GM19035 (cell line): ENCODE data around the gene SPATS2.

ENCODE experiments used
- ATAC-seq: cut with Tn5 transposase; IDR thresholded peaks from one replicate; pipeline ENCODE4 v1.9.1; 2021; ENCODE audit not compliant: unreplicated experiment

Gene SPATS2

DNA sequence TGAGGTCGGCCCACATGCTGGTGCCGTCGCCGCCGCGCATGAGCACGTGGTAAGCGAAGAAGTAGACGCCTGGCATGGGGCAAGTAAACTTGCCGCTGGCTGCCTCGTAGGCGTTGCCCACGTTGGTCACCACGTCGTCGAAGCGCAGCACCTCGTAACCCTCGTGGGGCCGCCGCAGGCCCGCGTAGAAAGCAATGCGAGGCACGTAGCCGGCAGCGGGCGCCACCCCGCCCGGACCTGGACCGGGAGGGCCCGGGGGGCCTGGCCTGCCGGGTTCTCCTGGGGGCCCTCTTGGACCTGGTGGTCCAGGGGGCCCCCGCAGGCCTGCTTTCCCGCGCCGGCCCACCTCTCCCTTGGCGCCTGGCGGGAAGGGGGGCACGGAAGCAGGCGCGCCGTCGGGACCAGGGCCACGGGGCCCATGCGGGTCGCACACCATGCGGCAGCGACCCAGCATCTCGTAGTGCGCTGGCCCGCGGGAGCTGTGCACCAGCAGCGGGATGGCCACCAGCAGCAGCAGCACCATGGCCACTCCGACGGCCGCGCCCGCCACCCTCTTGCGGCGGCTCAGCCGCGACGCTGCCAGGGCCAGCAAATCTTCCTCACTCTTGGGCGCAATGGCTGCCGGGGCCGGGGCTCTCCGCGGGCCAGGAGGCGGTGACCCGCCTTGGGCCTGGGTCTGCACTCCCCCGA lies 31.2 kb upstream of the SPATS2 start:
- ATAC-seq, result no peak

GRCh38 chr12:49336645-49337584 lies 30.3 kb upstream of the SPATS2 start, which contains the start of gene C1QL4:
TSS of gene C1QL4 (minus strand) at chr12:49337188. CDS start at chr12:49336477, 711 bp downstream.
- ATAC-seq, result no peak

GRCh38 chr12:49338830-49339463 lies 28.3 kb upstream of the SPATS2 start:
- ATAC-seq, result no peak

DNA sequence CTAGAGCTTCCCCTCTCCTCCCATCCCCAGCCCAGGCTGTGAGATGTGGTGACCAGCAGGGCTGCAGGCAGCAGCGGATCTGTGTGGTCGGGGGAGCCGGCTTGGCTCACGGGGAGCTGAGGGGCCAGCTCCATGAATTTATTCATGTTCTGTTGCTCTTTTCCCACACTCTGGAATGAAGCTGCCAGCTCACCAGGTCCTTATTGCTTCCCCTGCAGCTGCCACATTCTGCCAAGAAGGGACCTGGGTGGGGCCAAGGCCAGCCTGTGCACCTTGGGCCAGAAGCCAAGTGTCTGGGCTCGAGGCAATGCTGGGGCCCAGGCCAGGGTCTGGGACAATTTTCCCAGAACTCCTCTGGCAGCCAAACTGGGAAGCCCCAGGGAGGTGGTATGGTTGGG lies 27.8 kb upstream of the SPATS2 start:
- ATAC-seq, result no peak

DNA sequence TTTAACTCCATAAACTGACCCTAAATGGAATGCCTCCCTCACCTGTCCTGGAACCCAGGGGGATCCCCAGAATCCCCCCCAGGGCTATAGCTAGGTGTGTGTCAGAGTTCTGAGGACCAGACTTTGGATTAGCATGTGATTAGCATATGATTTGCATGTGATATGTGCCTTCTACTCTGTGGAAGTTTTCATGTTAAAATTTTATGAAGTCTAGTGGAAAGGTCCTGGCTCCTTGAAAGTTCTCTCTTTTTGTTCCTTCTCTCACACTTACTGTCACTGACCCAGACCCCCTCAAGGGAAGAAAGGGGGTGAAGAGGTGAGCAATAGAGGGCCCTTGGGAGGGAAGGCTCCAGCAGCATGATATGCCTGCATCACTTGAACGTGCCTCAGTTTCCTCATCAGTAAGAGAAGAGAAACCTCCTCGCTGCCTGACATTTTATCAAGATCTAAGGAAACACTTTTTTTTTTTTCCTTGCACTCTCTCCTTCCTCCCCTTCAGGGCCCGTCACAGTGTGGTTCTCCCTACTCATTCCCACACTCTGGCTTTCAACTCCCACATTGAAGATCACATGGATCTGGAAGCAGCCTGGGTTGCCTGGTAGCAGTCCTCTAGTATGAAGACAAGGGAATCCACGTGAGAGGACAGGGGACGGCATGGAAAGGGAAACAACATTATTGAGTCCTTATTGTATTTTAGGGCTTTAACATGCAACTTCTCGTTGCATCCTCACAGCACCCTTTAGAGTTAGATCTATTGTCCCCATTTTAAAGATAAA lies 27.0 kb upstream of the SPATS2 start:
- ATAC-seq, result no peak

GRCh38 chr12:49340971-49341776 lies 26.1 kb upstream of the SPATS2 start:
- ATAC-seq, result no peak

- ATAC-seq, result no peak
Observed at GRCh38 chr12:49341777-49342065, 25.5 kb upstream of the SPATS2 start.

- no peak for ATAC-seq
Observed at GRCh38 chr12:49342066-49342913, 25.0 kb upstream of the SPATS2 start.

DNA sequence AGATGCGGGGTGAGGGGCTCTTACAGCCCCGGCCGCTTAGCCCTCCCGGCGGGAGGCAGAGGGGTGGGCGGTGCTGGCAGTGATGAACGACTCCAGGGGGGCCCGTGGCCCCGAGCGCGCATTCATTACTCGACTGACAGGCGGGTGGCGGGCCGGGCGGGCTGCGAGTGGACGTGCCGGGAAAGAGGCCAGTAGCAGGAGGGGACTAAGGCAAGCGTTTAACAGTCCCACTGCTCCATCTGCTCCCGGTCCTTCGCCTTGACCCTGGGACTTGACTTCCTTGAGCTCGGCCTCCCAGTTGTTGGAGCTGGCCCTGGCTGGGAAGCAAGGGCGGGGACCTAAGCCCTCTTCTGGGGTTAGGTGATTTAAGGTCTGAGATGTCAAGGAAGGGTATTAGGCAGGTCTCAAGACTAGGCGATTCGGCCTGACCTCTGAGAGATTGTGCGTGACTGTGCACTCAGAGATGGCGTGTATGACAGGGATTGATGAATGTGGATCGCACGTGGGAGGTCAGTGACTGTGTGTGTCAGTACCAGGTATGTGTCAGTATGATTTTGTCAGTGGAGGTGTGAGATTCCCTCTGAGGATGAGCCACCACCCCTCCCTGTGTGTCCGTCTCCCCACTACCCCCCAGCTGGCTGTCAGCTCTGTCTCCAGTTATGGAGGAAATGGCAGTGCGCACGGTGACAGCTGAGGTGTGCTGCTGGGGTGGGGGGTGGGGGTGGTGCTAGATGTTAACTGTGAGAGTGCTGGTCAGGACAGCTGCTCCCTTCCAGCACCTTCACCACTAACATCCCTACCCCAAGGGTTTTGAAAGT lies 24.1 kb upstream of the SPATS2 start:
- no peak for ATAC-seq

- no peak for ATAC-seq
Observed at GRCh38 chr12:49344486-49345050, 22.7 kb upstream of the SPATS2 start.

DNA sequence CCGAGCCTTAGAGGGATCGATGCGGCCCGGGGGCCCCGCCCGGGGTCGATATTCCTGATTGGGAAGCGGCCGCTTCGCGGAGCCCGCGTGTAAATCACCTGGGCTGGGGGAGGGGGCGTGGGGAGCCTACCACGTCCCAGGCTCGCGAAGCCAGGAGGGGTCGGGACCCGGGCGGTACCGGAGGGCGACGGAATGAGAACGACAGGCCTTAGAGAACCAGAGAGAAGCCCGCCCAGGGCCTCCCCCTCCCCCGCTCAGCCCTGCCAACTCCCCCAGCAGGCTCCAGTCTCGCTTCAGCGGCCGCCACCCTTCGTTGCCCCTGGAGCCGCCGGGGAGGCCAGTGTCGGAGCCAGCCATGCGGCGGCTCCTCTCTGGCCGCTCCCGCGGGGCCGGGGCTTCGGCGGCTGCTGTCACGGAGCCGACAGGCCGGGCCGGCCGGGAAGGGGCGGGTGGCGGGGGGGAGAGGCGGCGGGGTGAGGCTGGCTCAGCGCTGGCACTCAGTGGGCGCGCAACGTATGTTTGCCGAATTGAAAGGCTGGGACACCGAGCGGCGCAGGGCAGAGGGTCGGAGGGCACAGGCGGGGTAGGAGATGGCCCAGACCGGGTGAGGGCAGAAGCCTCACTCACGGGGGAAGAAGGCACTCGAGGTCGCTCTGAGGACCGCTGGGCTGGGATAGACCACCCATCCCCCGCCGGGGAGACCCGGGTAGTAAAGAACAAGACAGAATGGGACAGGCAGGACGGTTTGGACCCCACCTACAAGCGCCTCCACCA lies 22.0 kb upstream of the SPATS2 start:
- no peak for ATAC-seq

- no peak for ATAC-seq
Observed at GRCh38 chr12:49345825-49346658, 21.2 kb upstream of the SPATS2 start.

DNA sequence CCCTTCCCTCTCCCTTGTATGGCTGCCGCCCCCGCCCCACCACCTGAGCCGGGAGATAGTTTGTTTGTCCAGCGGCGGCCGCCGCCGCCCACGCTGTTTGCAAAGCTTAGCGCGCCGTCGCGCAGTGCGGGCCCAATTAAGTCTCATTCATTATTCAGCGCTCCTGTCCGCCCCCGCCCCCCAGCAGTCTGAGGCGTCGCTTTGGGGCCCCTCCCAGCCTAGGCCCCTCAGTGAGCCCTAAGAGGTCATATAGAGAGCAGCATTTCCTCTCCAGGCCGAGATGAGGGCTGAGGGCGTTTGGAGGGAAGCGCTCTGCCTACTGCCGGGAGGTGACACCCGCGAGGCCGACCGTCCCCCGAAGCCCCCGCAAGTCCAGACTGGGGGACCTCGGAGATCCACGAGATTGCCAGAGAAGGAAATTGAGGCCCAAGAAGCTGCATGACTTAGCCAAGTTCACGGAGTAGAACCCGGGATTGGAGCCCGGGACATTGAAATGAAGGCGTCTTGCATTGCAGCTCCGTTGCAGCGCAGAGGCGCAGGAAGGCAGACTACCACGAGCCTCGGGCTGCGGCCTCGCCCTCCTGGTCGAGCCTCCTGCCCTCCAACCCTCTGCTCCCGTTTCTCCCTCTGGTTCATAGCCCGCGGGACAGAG lies 20.5 kb upstream of the SPATS2 start, which contains the start of gene DNAJC22:
TSS of gene DNAJC22 (plus strand) at position 230 of the 652 bp plus-strand sequence. CDS start 1,985 bp downstream, outside the sequence.
- no peak for ATAC-seq

DNA sequence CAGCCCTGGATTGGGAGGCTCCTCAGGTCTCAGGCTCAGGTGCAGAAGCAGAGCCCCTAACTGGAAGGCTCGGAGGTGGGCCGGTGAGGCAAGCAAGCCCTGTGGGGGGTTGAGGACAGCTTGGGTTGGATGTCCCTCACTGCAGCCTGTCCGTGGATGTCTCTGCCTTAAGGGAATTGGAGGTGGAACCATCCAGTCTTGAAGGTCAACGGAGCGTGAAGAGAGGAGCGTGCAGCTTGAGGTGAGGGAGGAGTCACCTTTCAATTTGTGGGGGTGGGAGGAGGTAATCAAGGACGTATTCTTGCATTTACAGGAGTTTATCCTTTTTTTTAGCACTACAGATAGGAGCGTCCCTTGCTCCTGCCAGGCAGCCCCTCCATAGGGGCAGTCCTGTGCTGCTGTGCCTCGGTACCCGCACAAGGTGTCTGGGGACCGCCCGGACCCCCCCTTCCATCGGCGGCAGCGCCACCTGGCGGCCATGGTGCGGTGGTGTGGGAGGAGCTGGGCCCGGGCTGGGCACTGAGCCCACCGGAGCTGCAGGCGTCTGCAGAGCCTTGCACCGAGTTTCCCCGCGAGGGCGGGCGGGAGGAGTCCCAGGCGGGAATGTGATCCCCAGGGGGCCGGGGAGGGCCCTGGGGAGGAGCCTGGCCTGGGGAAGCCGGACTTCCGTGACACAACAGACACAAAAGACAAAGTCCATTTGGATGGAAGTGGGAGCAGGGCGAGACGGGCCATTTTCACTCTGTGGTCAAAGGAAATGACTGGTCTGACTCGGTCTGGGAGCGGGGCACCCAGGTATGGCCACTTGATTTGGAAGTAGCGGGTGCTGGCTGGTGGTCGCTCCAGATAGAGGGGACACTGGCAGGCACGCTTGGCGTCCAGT lies 19.7 kb upstream of the SPATS2 start:
- no peak for ATAC-seq

- no peak for ATAC-seq
Observed at GRCh38 chr12:49348781-49349180, 18.5 kb upstream of the SPATS2 start.
